ENCODE results near the gene TRPM4.

TRPM4 gene

GRCh38 chr19:49231804-49232203, 74.2 kb downstream of the TRPM4 start:
- DNase-seq (ENCODE audit: low read depth): no peak

DNA sequence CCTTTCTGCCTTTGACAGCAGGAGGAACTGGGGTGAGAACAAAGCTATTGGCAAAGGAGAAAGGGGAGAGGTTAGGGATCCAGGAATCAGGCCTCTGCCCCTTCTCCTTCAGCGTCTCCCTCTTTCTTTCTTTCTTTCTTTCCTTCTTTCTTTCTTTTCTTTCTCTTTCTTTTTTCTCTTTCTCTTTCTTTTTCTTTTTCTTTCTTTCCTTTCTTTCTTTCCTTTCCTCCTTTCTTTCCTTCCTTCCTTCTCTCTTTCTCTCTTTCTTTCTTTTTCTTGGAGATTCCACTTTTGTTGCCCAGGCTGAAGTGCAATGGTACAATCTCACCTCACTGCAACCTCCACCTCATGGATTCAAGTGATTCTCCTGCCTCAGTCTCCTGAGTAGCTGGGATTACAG, 75.6 kb downstream of the TRPM4 start:
- no peak for DNase-seq (ENCODE audit: low read depth)

DNA sequence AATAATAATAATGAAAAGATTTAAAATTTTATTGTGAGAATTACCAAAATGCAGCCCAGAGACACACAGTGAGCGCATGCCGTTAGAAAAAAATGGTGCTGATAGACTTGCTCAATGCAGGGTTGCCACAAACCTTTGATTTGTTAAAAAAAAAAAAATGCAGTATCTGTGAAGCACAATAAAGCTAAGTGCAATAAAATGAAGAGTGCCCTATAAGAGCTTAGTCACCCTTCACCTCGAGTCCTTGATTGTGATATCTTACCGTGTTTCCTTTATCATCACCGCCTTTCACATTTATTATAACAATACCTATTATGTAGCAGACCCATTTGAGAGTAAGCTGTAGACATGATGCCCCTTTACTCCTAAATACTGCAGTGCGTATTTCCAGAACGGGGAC, 84.2 kb downstream of the TRPM4 start:
- no peak for DNase-seq (ENCODE audit: low read depth)

DNA sequence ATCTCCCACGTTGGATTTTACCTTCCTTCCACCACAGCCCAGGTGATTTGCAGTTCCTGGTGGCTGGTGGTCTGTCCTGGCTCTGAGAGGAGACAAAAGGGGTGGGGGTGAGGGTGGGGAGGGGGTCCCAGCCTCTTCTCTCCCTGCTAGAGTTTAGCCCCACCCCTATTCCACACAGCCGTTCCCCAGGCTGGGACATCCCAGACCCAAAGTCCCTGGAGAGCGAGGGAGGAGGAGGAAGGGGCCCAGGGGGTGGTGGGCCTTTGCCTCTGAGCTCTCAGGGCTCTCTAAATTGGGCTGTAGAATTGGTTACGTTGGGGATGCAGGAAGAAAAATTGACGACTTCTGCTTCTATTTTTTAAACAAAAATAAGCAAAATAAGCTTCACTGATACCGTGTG, 85.5 kb downstream of the TRPM4 start:
- no peak for DNase-seq (ENCODE audit: low read depth)

- no peak for DNase-seq (ENCODE audit: low read depth)
Measured at GRCh38 chr19:49243726-49244125, 86.1 kb downstream of the TRPM4 start.

- DNase-seq (ENCODE audit: low read depth): no peak
Measured at GRCh38 chr19:49244256-49244655, 86.7 kb downstream of the TRPM4 start.

DNA sequence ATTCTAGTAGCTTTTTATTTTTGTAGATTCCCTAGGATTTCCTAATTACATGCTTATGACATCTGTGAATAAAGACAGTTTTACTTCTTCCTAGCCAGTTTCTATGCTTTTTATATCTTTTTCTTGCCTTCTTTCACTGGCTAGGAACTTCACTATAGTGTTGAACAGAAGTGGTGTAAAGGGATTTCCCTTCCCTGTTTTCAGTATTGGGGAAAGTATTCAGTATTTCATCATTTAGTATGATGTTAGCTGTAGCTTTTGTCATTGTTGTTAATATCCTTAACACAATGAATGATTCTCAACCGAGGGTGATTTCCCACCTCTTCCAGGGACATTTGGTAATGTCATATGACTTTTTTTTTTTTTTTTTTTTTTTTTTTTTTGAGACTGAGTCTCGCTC, 90.1 kb downstream of the TRPM4 start:
- no peak for DNase-seq (ENCODE audit: low read depth)

- no peak for DNase-seq (ENCODE audit: low read depth)
Measured at GRCh38 chr19:49249933-49250332, 92.3 kb downstream of the TRPM4 start.

DNA sequence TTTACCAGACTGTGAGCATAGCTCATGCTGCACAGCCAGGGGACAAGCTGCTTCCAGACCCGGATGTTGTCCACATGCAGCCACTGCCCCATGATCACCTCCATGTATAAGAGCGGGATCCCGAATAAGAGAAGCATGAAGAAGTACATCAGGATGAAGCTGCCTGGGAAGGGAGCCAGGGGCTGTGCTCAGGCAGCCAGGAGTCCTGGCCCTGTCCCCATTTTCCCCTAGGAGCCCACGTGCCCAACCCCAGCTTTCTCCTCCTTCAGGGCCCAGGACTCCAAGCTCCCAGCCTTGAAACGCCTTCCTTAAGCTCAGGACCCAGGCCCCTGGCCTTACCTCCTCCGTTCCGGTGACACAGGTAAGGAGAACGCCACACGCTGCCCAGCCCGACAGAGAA, 98.1 kb downstream of the TRPM4 start:
- no peak for DNase-seq (ENCODE audit: low read depth)

DNA sequence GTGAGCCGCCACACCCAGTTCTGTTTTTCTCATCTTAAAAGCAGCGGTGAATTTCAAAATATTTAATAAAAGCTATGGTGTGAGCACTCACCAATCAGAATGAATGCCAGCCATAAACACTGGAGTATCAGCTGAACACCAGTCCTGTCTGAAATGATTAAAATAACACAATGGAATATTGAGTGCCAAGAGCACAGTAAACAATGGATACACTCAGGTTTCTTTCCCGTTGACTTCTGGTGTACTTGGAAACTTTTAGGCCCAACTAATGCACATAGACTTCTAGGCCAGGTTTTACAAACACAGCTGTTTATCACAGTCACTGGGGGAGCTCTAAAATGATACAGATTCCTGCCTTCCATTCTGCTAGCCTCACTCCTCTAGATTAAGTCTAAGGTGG, 99.1 kb downstream of the TRPM4 start:
- DNase-seq (ENCODE audit: low read depth): no peak

Measured in EH (cell line).